Activated naive CD4-positive, alpha-beta T cell treated with anti-CD3 and anti-CD28 coated beads for 36 hours (primary cell): ENCODE results near the gene FOXRED1. TPM values are rescaled to one million over a fixed set of nuclear protein-coding genes. Genes with fewer than 3 reads are reported as not detected.

Experiments used
- CTCF ChIA-PET: fragments of 350-600 bp; sonication (Branson Sonifier 250); formaldehyde crosslinking; loops from one replicate; lab custom pipeline; 2021; ENCODE audit warnings: antibody characterized with exemption; lab: Charles Lee
- DNase-seq: peaks from one replicate; pipeline ENCODE4 v3.0.0-alpha.2; 2020
- H3K27ac Mint-ChIP-seq: one replicate; pipeline ENCODE4 v1.8.0; 2021; ENCODE audit warnings: mild to moderate bottlenecking, mixed read lengths
- H3K27me3 Mint-ChIP-seq: one replicate; pipeline ENCODE4 v1.8.0; 2021; ENCODE audit warnings: low read depth, mixed read lengths
- H3K36me3 Mint-ChIP-seq: one replicate; pipeline ENCODE4 v1.8.0; 2021; ENCODE audit warnings: low read depth, mixed read lengths
- H3K4me1 Mint-ChIP-seq: one replicate; pipeline ENCODE4 v1.8.0; 2021; ENCODE audit warnings: low read depth, mixed read lengths
- H3K4me3 Mint-ChIP-seq: one replicate; pipeline ENCODE4 v1.8.0; 2021; ENCODE audit warnings: mild to moderate bottlenecking, moderate library complexity, mixed read lengths
- H3K9me3 Mint-ChIP-seq: one replicate; pipeline ENCODE4 v1.8.0; 2021; ENCODE audit warnings: mixed read lengths
- intact Hi-C: fragments of 100-400 bp; cut with micrococcal nuclease; formaldehyde crosslinking; loops from one replicate; pipeline ENCODE4 v1.15.1; 2023
- total RNA-seq, 2 experiments: library from RNA; stranded (reverse); gene quantifications; one replicate each; pipeline ENCODE4 v1.2.3, GENCODE V29; 2021

FOXRED1 gene
- 10 to 100 TPM; 41.2 to 48.6 TPM for total RNA-seq

GRCh38 chr11:126268708-126269579 lies at the start of gene FOXRED1, which contains the start of gene SRPRA:
FOXRED1 (plus strand) TSS chr11:126269154; CDS start chr11:126269207, 53 bp downstream.
SRPRA (minus strand) TSS chr11:126268895; CDS start chr11:126268804, 91 bp downstream.
- Mint-ChIP-seq H3K4me3 (peak within 1 kb of the TSS; percentile 93), H3K27me3 (no peaks in the 10 kb centered on the region), H3K27ac (peak within 1 kb of the TSS; percentile 95), H3K9me3 (no peaks in the 10 kb centered on the region), H3K36me3 (peaks cover 53% of the 10 kb centered on the region), H3K4me1 (peaks cover 33% of the 10 kb centered on the region)
- CTCF ChIA-PET, result no interaction called here
- intact Hi-C loops, result loop anchor here (1.0 to 5.0 kb wide), 8 partner anchors 13 to 677 kb away; partner anchors contain the start of genes CHEK1, DCPS, FAM118B and PUS3
- DNase-seq, result peak; percentile 100

GRCh38 chr11:126219547-126219946 lies 49.4 kb upstream of the FOXRED1 start:
- no peak overlapping the region for H3K4me3 Mint-ChIP-seq
- CTCF ChIA-PET, result no interaction called here
- no peak overlapping the region for H3K27ac Mint-ChIP-seq

DNA sequence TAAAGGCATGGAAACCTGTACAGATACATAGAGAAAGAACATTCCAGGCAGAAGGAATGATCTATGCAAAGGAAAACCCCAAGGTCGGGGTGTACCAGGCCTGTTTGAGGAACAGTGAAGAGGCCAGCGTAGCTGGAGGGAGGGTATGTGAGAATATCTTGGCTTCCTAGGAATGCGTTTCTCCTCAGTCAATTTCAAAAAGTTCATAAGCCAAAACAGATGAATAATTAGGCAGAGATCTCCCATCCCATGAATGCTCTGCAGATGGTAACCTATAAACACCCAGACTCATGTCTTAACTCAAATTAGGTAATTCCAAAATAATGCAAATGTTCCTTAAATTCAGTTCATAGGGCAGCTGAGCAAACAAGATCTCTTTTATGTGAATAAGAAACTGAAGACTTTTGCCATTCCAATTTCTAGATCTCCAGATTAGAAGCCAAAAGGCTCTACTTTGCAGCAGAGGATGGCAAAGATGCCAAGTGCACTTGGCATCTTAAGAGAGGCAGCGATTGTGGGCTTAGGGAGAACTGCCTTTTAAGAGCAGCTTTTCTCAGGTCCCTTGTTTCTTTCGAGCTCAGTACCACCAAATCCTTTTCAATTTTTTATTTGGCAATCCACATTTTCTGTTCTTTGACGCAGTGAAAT lies 44.2 kb upstream of the FOXRED1 start:
- no peak for DNase-seq
- Mint-ChIP-seq H3K36me3 (peaks cover 3% of the 10 kb centered on the region), H3K4me1 (peaks cover 3% of the 10 kb centered on the region), H3K27ac (no peak overlapping the region), H3K9me3 (no peaks in the 10 kb centered on the region), H3K4me3 (no peak overlapping the region), H3K27me3 (no peaks in the 10 kb centered on the region)
- intact Hi-C loops, result no loop called here
- CTCF ChIA-PET, result interaction anchor here (0.5 to 0.6 kb wide), 2 partner anchors 13 to 45 kb away, joined by 3 to 4 read pairs; no protein-coding TSS in a partner anchor

More at GRCh38 chr11:126219547-126219946, 49.4 kb upstream of the FOXRED1 start:
- intact Hi-C loops, result loop anchor here (10.0 kb wide), 1 partner anchor 595 kb away; the partner anchor contains the start of gene CHEK1
- H3K27me3 Mint-ChIP-seq, result no peaks in the 10 kb centered on the region
- no peaks in the 10 kb centered on the region for H3K9me3 Mint-ChIP-seq
- DNase-seq, result no peak
- peaks cover 21% of the 10 kb centered on the region for H3K4me1 Mint-ChIP-seq
- H3K36me3 Mint-ChIP-seq, result peaks cover 2% of the 10 kb centered on the region

DNA sequence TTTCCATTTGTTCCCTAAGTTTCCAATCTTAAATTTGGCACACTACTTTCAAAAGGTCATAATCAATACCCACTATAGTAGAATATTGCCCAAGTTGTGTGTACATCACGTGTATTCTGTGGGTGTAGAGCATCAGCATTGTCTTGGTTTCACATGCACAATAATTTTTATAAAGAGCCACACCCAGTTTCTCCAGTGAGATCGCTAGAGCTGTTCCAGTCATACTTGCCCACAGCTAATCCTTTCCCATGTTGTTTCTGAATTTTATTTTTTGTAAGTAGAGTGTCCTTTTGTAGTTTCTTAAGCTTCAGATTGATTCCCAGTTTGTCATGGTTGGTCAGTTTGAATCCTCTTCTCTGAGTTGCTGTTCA lies 43.7 kb upstream of the FOXRED1 start:
- no peaks in the 10 kb centered on the region for H3K27me3 Mint-ChIP-seq
- no peak overlapping the region for H3K27ac Mint-ChIP-seq
- CTCF ChIA-PET, result interaction anchor here (0.5 kb wide), 1 partner anchor 45 kb away, joined by 4 read pairs; no protein-coding TSS in a partner anchor
- no peaks in the 10 kb centered on the region for H3K4me1 Mint-ChIP-seq
- no peak for DNase-seq
- no peaks in the 10 kb centered on the region for H3K9me3 Mint-ChIP-seq
- no peak overlapping the region for H3K4me3 Mint-ChIP-seq
- intact Hi-C loops, result no loop called here
- H3K36me3 Mint-ChIP-seq, result peaks cover 3% of the 10 kb centered on the region

- peaks cover 3% of the 10 kb centered on the region for H3K36me3 Mint-ChIP-seq
- H3K9me3 Mint-ChIP-seq, result no peaks in the 10 kb centered on the region
- intact Hi-C loops, result no loop called here
- DNase-seq, result no peak
- no peaks in the 10 kb centered on the region for H3K27me3 Mint-ChIP-seq
- no peak overlapping the region for H3K27ac Mint-ChIP-seq
- CTCF ChIA-PET, result interaction anchor here (0.6 kb wide), 1 partner anchor 24 kb away, joined by 4 read pairs; no protein-coding TSS in a partner anchor
- no peak overlapping the region for H3K4me3 Mint-ChIP-seq
- H3K4me1 Mint-ChIP-seq, result no peaks in the 10 kb centered on the region
These were observed 42.4 kb upstream of the FOXRED1 start for GRCh38 chr11:126226334-126227084.

DNA sequence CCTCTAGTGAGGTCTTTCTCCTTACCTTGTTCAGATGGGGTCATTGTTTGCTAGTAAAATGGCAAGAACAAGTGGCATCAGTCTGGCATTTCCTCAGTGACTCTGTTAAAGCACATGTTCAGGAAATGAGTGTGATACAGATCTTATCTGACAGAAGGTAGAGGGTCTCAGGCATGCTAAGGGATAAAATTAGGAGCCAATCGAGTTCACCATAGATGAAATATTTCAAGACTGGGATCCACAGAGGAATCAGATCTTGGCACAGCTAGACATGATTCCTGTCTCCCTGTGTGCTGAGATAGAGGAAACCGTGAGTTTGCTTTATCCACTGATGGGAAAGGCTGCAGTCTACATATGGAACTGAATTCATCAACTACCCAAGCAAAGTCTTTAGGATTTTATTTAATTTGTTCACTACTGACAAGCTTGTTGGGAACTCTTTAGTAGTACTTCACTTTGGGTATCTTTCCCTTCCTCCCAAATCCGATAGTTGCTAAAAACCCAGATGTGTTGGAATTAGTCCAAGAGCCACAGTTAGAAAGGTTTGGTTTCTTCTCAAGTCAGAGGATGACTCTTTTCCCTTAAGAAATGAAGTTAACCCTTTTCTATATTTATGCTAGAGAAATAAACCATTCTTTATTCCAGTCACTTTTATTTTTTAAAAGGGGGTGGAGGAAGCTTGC lies 39.0 kb upstream of the FOXRED1 start:
- H3K27ac Mint-ChIP-seq, result no peak overlapping the region
- H3K27me3 Mint-ChIP-seq, result no peaks in the 10 kb centered on the region
- no peaks in the 10 kb centered on the region for H3K9me3 Mint-ChIP-seq
- intact Hi-C loops, result no loop called here
- H3K4me1 Mint-ChIP-seq, result no peaks in the 10 kb centered on the region
- H3K36me3 Mint-ChIP-seq, result no peaks in the 10 kb centered on the region
- DNase-seq, result no peak
- CTCF ChIA-PET, result no interaction called here
- H3K4me3 Mint-ChIP-seq, result no peak overlapping the region

GRCh38 chr11:126231725-126232459 lies 37.1 kb upstream of the FOXRED1 start:
- no peak for DNase-seq
- H3K4me3 Mint-ChIP-seq, result no peak overlapping the region
- H3K27me3 Mint-ChIP-seq, result no peaks in the 10 kb centered on the region
- H3K36me3 Mint-ChIP-seq, result peaks cover 4% of the 10 kb centered on the region
- no peaks in the 10 kb centered on the region for H3K9me3 Mint-ChIP-seq
- H3K4me1 Mint-ChIP-seq, result no peaks in the 10 kb centered on the region
- intact Hi-C loops, result no loop called here
- no peak overlapping the region for H3K27ac Mint-ChIP-seq
- CTCF ChIA-PET, result no interaction called here

GRCh38 chr11:126232683-126233082 lies 36.3 kb upstream of the FOXRED1 start:
- Mint-ChIP-seq H3K27me3 (no peaks in the 10 kb centered on the region), H3K9me3 (no peaks in the 10 kb centered on the region), H3K27ac (no peak overlapping the region), H3K4me3 (no peak overlapping the region), H3K4me1 (no peaks in the 10 kb centered on the region), H3K36me3 (peaks cover 4% of the 10 kb centered on the region)
- CTCF ChIA-PET, result no interaction called here
- DNase-seq, result no peak
- intact Hi-C loops, result no loop called here

DNA sequence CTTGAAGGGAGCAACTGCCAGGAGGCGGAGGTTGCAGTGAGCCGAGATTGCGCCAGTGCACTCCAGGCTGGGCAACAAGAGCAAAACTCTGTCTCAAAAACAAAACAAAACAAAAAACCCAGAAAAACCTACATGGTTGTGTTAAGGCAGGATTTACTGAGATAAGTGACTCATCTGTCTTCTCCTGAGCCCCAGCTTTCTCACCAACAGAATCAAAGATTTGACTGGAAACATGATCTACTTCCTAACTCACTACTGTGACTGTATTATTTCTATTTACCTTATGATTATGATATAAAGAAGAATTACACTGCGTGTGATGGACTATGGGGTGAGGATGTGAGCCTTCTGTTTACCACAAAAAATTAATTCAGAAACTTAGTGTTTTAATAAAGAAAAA lies 35.6 kb upstream of the FOXRED1 start:
- H3K4me3 Mint-ChIP-seq, result no peak overlapping the region
- CTCF ChIA-PET, result no interaction called here
- intact Hi-C loops, result no loop called here
- no peaks in the 10 kb centered on the region for H3K9me3 Mint-ChIP-seq
- no peaks in the 10 kb centered on the region for H3K4me1 Mint-ChIP-seq
- no peak overlapping the region for H3K27ac Mint-ChIP-seq
- DNase-seq, result no peak
- peaks cover 4% of the 10 kb centered on the region for H3K36me3 Mint-ChIP-seq
- no peaks in the 10 kb centered on the region for H3K27me3 Mint-ChIP-seq

GRCh38 chr11:126246636-126247035 lies 22.3 kb upstream of the FOXRED1 start:
- Mint-ChIP-seq H3K36me3 (peaks cover 11% of the 10 kb centered on the region), H3K27ac (no peak overlapping the region), H3K9me3 (no peaks in the 10 kb centered on the region), H3K4me3 (no peak overlapping the region), H3K4me1 (no peaks in the 10 kb centered on the region), H3K27me3 (no peaks in the 10 kb centered on the region)
- CTCF ChIA-PET, result no interaction called here
- no peak for DNase-seq
- intact Hi-C loops, result no loop called here

- no peak for DNase-seq
- peaks cover 7% of the 10 kb centered on the region for H3K36me3 Mint-ChIP-seq
- no peaks in the 10 kb centered on the region for H3K4me1 Mint-ChIP-seq
- CTCF ChIA-PET, result no interaction called here
- H3K27ac Mint-ChIP-seq, result no peak overlapping the region
- intact Hi-C loops, result no loop called here
- no peaks in the 10 kb centered on the region for H3K9me3 Mint-ChIP-seq
- H3K27me3 Mint-ChIP-seq, result no peaks in the 10 kb centered on the region
- no peak overlapping the region for H3K4me3 Mint-ChIP-seq
These were observed 15.7 kb upstream of the FOXRED1 start for GRCh38 chr11:126253265-126253664.
